HepG2 (cell line): ENCODE data around the gene TACO1. TPM values are rescaled to one million over a fixed set of nuclear protein-coding genes. Genes with fewer than 3 reads are reported as not detected.
A peak's percentile ranks its signal among the peaks of the same experiment; 100 is the strongest.

ENCODE experiments used
- DMAP1 ChIP-seq: IDR thresholded peaks from 2 replicates; pipeline ENCODE4 v1.6.1; 2016
- EHMT2 ChIP-seq: fragments of 200-600 bp; sonication (generic); IDR thresholded peaks from 2 replicates; pipeline ENCODE4 v1.7.0; 2017; ENCODE audit warnings: antibody characterized with exemption, low read depth, low read length, borderline replicate concordance
- ELF4 ChIP-seq: sonication (generic); formaldehyde crosslinking; IDR thresholded peaks from 2 replicates; pipeline ENCODE4 v1.5.0; 2020; ENCODE audit warnings: missing genetic modification reagents, mild to moderate bottlenecking, moderate library complexity, borderline replicate concordance
- ETV5 ChIP-seq: IDR thresholded peaks from 2 replicates; pipeline ENCODE4 v1.6.1; 2018; ENCODE audit warnings: missing biosample characterization, missing genetic modification reagents, inconsistent platforms, borderline replicate concordance
- HNF4G ChIP-seq, 2 experiments: sonication (generic) in 1 of 2; formaldehyde crosslinking in 1 of 2; IDR thresholded peaks; 2 replicates each; pipeline versions ENCODE4 v1.4.0 to v1.6.1; 2011 to 2020; ENCODE audit warnings: borderline replicate concordance in 2 of 2, low read depth in 2 of 2, mild to moderate bottlenecking in 2 of 2, low read length in 1 of 2, missing genetic modification reagents in 1 of 2, moderate library complexity in 1 of 2
- HOXA3 ChIP-seq: sonication (generic); formaldehyde crosslinking; IDR thresholded peaks from 2 replicates; pipeline ENCODE4 v1.5.0; 2020; ENCODE audit warnings: missing genetic modification reagents
- IKZF4 ChIP-seq: sonication (generic); formaldehyde crosslinking; IDR thresholded peaks from 2 replicates; pipeline ENCODE4 v1.5.1; 2020; ENCODE audit warnings: borderline replicate concordance, mild to moderate bottlenecking, low read depth, missing genetic modification reagents; ENCODE audit errors: not compliant biosample characterization
- MBD4 ChIP-seq: IDR thresholded peaks from 2 replicates; pipeline ENCODE4 v1.6.1; 2012; ENCODE audit warnings: low read length, inconsistent platforms, borderline replicate concordance
- PBX3 ChIP-seq: sonication (generic); formaldehyde crosslinking; IDR thresholded peaks from 2 replicates; pipeline ENCODE4 v1.8.1; 2023; ENCODE audit warnings: missing genetic modification reagents, inconsistent platforms, borderline replicate concordance
- SIX1 ChIP-seq: sonication (generic); formaldehyde crosslinking; IDR thresholded peaks from 2 replicates; pipeline ENCODE4 v1.4.0; 2020; ENCODE audit warnings: missing genetic modification reagents, borderline replicate concordance
- ZBTB33 ChIP-seq: sonication (generic); formaldehyde crosslinking; IDR thresholded peaks from 2 replicates; pipeline ENCODE4 v1.4.0; 2020; ENCODE audit warnings: missing genetic modification reagents
- ZBTB34 ChIP-seq: sonication (generic); formaldehyde crosslinking; IDR thresholded peaks from 2 replicates; pipeline ENCODE4 v1.8.0; 2022; ENCODE audit warnings: mild to moderate bottlenecking, missing genetic modification reagents
- ZGPAT ChIP-seq: IDR thresholded peaks from 2 replicates; pipeline ENCODE4 v1.6.1; 2016; ENCODE audit warnings: mild to moderate bottlenecking
- ZNF136 ChIP-seq: sonication (generic); formaldehyde crosslinking; IDR thresholded peaks from 2 replicates; pipeline ENCODE4 v1.8.1; 2022; ENCODE audit warnings: low read depth, mild to moderate bottlenecking, moderate library complexity, missing genetic modification reagents
- ZNF800 ChIP-seq: sonication (generic); formaldehyde crosslinking; IDR thresholded peaks from 2 replicates; pipeline ENCODE4 v1.4.0; 2020; ENCODE audit warnings: missing genetic modification reagents
- ZUFSP ChIP-seq: sonication (generic); formaldehyde crosslinking; IDR thresholded peaks from 2 replicates; pipeline ENCODE4 v1.9.0; 2021; ENCODE audit warnings: missing genetic modification reagents, mild to moderate bottlenecking, borderline replicate concordance
- polyA plus RNA-seq, 8 experiments: library from polyadenylated mRNA; depleted of rRNA in 3 of 8; stranded (reverse) in 7 of 8; unstranded in 1 of 8; fragments of >200 nt; fragmentation: Illumina TruSeq in 4 of 8; extraction: Trizol in 4 of 8; gene quantifications; 2 replicates each; pipeline versions ENCODE4 v1.2.1 to v1.2.3, GENCODE V29; 2011 to 2016; ENCODE audit warnings: low read depth in 4 of 8, missing spikeins in 1 of 8, mixed read lengths in 1 of 8; ENCODE audit not compliant: insufficient read depth in 1 of 8
- total RNA-seq, 5 experiments: library from RNA; depleted of rRNA; stranded (reverse); fragments of >200 nt; fragmentation: Illumina TruSeq; extraction: Trizol; gene quantifications; 2 replicates each; pipeline ENCODE4 v1.2.3, GENCODE V29; 2016; ENCODE audit warnings: low read depth in 1 of 5

The TACO1 gene
- total and polyA plus RNA-seq, 2 of the 13 experiments (the other 11 are each of a cell fraction or from before 2014, with no cell fraction given): 34.7 to 53.6 TPM

- TF ChIP-seq SIX1 (peak; percentile 81), ELF4 (CRISPR knock-in tag) (no peak), PBX3 (CRISPR knock-in tag) (no peak), ZGPAT (CRISPR knock-in tag) (peak; percentile 96), ZBTB34 (peak; percentile 93; the same call in 1 of the 2 replicates), MBD4 (no peak), ZUFSP (CRISPR knock-in tag) (no peak), HNF4G (IDR thresholded peaks at IDR 0.05; ENCODE audit: borderline replicate concordance, low read depth, low read length) (peak; percentile 85), HNF4G (CRISPR knock-in tag; IDR thresholded peaks at IDR 0.05; ENCODE audit: borderline replicate concordance, low read depth) (peak; percentile 38; the same call in 1 of the 2 replicates), DMAP1 (CRISPR knock-in tag) (peak; percentile 72), IKZF4 (CRISPR knock-in tag) (peak; percentile 39), ZNF136 (peak; percentile 70; the same call in 1 of the 2 replicates), ETV5 (CRISPR knock-in tag) (peak; percentile 60; the same call in 1 of the 2 replicates), ZNF800 (CRISPR knock-in tag) (peak; percentile 67; the same call in 1 of the 2 replicates), ZBTB33 (CRISPR knock-in tag) (no peak), HOXA3 (CRISPR knock-in tag) (peak; percentile 68; the same call in 1 of the 2 replicates), EHMT2 (peak; percentile 78; the same call in 1 of the 2 replicates)
These were observed 22.5 kb upstream of the TACO1 start (continued) for GRCh38 chr17:63578027-63578768.
